ENCODE results near the gene SPAM1. TPM values are rescaled to one million over a fixed set of nuclear protein-coding genes. Genes with fewer than 3 reads are reported as not detected.

Gene SPAM1
- total RNA-seq, 6 experiments from 2014 or later: not detected

GRCh38 chr7:123992913-123993518 is 68.0 kb downstream of the SPAM1 start:
- Mint-ChIP-seq H3K27me3 (ENCODE audit: insufficient read depth) (no peaks in the 10 kb centered on the region), H3K4me1 (ENCODE audit: low read depth) (no peaks in the 10 kb centered on the region), H3K27ac (no peak overlapping the region), H3K9me3 (peaks cover 24% of the 10 kb centered on the region), H3K4me3 (no peak overlapping the region), H3K36me3 (ENCODE audit: low read depth) (no peaks in the 10 kb centered on the region)
- DNase-seq: no peak
- no peak for TF ChIP-seq CTCF (IDR thresholded peaks at IDR 0.05)

GRCh38 chr7:123993996-123994395 is 69.0 kb downstream of the SPAM1 start:
- H3K36me3 Mint-ChIP-seq (ENCODE audit: low read depth): peaks cover 4% of the 10 kb centered on the region; the same call in 1 of the 2 replicates
- H3K27ac Mint-ChIP-seq: no peak overlapping the region
- H3K27me3 Mint-ChIP-seq (ENCODE audit: insufficient read depth): no peaks in the 10 kb centered on the region
- no peak overlapping the region for H3K4me3 Mint-ChIP-seq
- no peak for DNase-seq
- no peaks in the 10 kb centered on the region for H3K4me1 Mint-ChIP-seq (ENCODE audit: low read depth)
- peaks cover 33% of the 10 kb centered on the region for H3K9me3 Mint-ChIP-seq
- TF ChIP-seq CTCF (IDR thresholded peaks at IDR 0.05): no peak

GRCh38 chr7:123994449-123994848 is 69.4 kb downstream of the SPAM1 start:
- Mint-ChIP-seq H3K4me1 (ENCODE audit: low read depth) (no peaks in the 10 kb centered on the region), H3K27me3 (ENCODE audit: insufficient read depth) (no peaks in the 10 kb centered on the region), H3K36me3 (ENCODE audit: low read depth) (peaks cover 5% of the 10 kb centered on the region; the same call in 1 of the 2 replicates), H3K27ac (no peak overlapping the region), H3K4me3 (no peak overlapping the region), H3K9me3 (peaks cover 35% of the 10 kb centered on the region)
- TF ChIP-seq CTCF (IDR thresholded peaks at IDR 0.05): no peak
- DNase-seq: no peak

GRCh38 chr7:123995617-123996326 is 70.7 kb downstream of the SPAM1 start:
- Mint-ChIP-seq H3K9me3 (peaks cover 27% of the 10 kb centered on the region), H3K4me1 (ENCODE audit: low read depth) (no peaks in the 10 kb centered on the region), H3K4me3 (no peak overlapping the region), H3K27ac (no peak overlapping the region), H3K27me3 (ENCODE audit: insufficient read depth) (no peaks in the 10 kb centered on the region), H3K36me3 (ENCODE audit: low read depth) (peaks cover 5% of the 10 kb centered on the region; the same call in 1 of the 2 replicates)
- DNase-seq: no peak
- TF ChIP-seq CTCF (IDR thresholded peaks at IDR 0.05): no peak

- no peak for TF ChIP-seq CTCF (IDR thresholded peaks at IDR 0.05)
- no peak for DNase-seq
- Mint-ChIP-seq H3K36me3 (ENCODE audit: low read depth) (peaks cover 5% of the 10 kb centered on the region; the same call in 1 of the 2 replicates), H3K27me3 (ENCODE audit: insufficient read depth) (no peaks in the 10 kb centered on the region), H3K4me1 (ENCODE audit: low read depth) (no peaks in the 10 kb centered on the region), H3K27ac (no peak overlapping the region), H3K4me3 (no peak overlapping the region), H3K9me3 (peaks cover 27% of the 10 kb centered on the region)
Observed at GRCh38 chr7:123996327-123996625, 71.2 kb downstream of the SPAM1 start.
